Sigmoid colon (tissue), 7 donors: ENCODE measurements around the gene PROC. TPM values are rescaled to one million over a fixed set of nuclear protein-coding genes. Genes with fewer than 3 reads are reported as not detected.

Experiments
- DNase-seq: peaks from one replicate; pipeline ENCODE4 v3.0.0-alpha.2; 2019
- H3K27ac ChIP-seq, 4 donors: fragments of 200-600 bp; sonication (generic); one replicate each; pipeline ENCODE4 v1.5.1; 2016 to 2019; ENCODE audit warnings: mild to moderate bottlenecking in 1 of 4
- H3K27me3 ChIP-seq, 3 donors: fragments of 200-600 bp; sonication (generic); one replicate each; pipeline ENCODE4 v1.5.1; 2019; ENCODE audit warnings: mild to moderate bottlenecking in 1 of 3
- H3K36me3 ChIP-seq, 4 donors: fragments of 200-600 bp; sonication (generic); one replicate each; pipeline ENCODE4 v1.5.1; 2016 to 2019
- H3K4me1 ChIP-seq, 4 donors: fragments of 200-600 bp; sonication (generic); one replicate each; pipeline ENCODE4 v1.5.1; 2017 to 2019
- H3K4me3 ChIP-seq, 4 donors: fragments of 200-600 bp; sonication (generic); one replicate each; pipeline ENCODE4 v1.5.1; 2017 to 2019; ENCODE audit warnings: mild to moderate bottlenecking in 2 of 4, moderate library complexity in 1 of 4
- H3K9me3 ChIP-seq, 4 donors: fragments of 200-600 bp in 3 of 4; sonication (generic) in 3 of 4; one replicate each; pipeline versions ENCODE4 v1.5.1 to v1.6.1; 2013 to 2019
- EP300 ChIP-seq, 4 donors: sonication (generic); formaldehyde crosslinking; IDR thresholded peaks; one replicate each; pipeline ENCODE4 v1.6.1; 2017; ENCODE audit warnings: antibody characterized with exemption in 4 of 4
- POLR2A ChIP-seq, 2 donors: fragments of 450-650 bp; IDR thresholded peaks; one replicate each; pipeline ENCODE4 v1.6.1; 2016; ENCODE audit warnings: antibody characterized with exemption in 2 of 2, mild to moderate bottlenecking in 2 of 2, moderate library complexity in 2 of 2
- POLR2AphosphoS5 ChIP-seq, 4 donors: sonication (generic); formaldehyde crosslinking; IDR thresholded peaks; one replicate each; pipeline ENCODE4 v1.6.1; 2017; ENCODE audit warnings: antibody characterized with exemption in 4 of 4
- WGBS, 2 donors: extraction: QIAGEN DNeasy Blood & Tissue Kit; methylation state at CpG; one replicate each; pipeline ENCODE4 v1.1.7; 2013; 5-methylcytosine and 5-hydroxymethylcytosine counted together
- intact Hi-C: fragments of 100-400 bp; cut with DNase I; formaldehyde crosslinking; loops from one replicate; pipeline ENCODE4 v1.15.1; 2023
- polyA plus RNA-seq, 3 donors: library from polyadenylated mRNA; stranded (reverse); fragments of 200-250 nt; gene quantifications; one replicate each; pipeline ENCODE4 v1.2.3, GENCODE V29; 2013
- total RNA-seq, 4 donors: library from RNA; depleted of rRNA; stranded (reverse); fragments of >200 nt; gene quantifications; one replicate each; pipeline ENCODE4 v1.1.0, GENCODE V29; 2016
- TF ChIP-seq, protein P1 (sequence below), 4 experiments: fragments of 450-650 bp in 3 of 4; fragments of 200-600 bp in 1 of 4; IDR thresholded peaks; one replicate each; pipeline ENCODE4 v1.5.1; 2016 to 2019; ENCODE audit warnings: antibody characterized with exemption in 4 of 4, mild to moderate bottlenecking in 3 of 4, moderate library complexity in 2 of 4
- donor health status: healthy with polysubstance abuse.
- donor health status: Bipolar disorder and iron deficiency.
- donor health status: healthy.

The PROC gene
- total and polyA plus RNA-seq, 7 donors = 1.4 to 7.8 (median 1.8) TPM; not detected in 4

DNA sequence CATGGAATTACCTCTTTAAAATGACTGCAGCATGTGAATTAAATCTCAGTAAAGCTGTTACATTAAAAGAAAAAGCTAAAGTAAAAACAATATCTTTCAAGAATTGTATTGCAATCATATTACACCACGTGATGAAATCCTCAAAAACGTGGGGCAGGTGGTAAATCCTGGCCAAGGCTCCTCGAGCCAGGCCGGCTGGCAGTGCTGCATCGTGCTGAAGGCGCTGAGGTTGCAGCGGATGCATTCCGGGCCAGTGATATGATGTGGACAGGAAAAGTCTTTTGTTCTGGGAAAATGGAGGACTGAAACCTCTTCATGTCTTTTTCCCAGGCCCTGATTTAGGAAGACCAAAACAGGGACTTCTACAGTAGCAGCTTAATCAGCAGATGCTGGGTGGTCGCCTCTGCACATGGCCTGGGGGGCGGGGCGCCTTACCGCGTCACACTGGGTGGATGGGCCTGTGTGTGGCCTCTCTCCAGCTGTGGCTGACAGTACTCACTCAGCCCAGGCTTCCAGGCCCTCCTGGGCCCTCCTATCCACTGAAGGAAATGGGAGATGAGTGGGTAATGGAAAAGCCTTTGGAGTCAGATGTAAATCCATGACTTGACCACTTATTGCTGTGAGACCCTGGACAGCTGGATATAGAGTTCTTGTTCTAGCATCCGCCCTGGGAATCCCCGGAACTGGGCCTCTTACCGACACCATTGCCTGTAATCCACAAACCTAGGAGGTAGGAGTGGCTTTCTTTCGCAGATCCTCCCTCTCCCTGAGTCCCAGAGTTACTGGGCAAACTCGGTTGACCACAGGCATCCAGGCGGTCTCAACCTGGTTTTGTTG lies 45.1 kb downstream of the PROC start:
- Histone ChIP-seq H3K4me3 (no peak overlapping the region), H3K9me3 (no peaks in the 10 kb centered on the region), H3K27ac (no peak overlapping the region), H3K4me1 (no peaks in the 10 kb centered on the region), H3K36me3 (peaks cover 0 to 1% (median 0%) of the 10 kb centered on the region in 4 donors), H3K27me3 (no peaks in the 10 kb centered on the region)
- 83 to 90% methylated on average over 19 of the region's 19 CpGs for WGBS, 2 donors
- DNase-seq = no peak
- intact Hi-C loops = no loop called here
- TF ChIP-seq, protein P1, sequence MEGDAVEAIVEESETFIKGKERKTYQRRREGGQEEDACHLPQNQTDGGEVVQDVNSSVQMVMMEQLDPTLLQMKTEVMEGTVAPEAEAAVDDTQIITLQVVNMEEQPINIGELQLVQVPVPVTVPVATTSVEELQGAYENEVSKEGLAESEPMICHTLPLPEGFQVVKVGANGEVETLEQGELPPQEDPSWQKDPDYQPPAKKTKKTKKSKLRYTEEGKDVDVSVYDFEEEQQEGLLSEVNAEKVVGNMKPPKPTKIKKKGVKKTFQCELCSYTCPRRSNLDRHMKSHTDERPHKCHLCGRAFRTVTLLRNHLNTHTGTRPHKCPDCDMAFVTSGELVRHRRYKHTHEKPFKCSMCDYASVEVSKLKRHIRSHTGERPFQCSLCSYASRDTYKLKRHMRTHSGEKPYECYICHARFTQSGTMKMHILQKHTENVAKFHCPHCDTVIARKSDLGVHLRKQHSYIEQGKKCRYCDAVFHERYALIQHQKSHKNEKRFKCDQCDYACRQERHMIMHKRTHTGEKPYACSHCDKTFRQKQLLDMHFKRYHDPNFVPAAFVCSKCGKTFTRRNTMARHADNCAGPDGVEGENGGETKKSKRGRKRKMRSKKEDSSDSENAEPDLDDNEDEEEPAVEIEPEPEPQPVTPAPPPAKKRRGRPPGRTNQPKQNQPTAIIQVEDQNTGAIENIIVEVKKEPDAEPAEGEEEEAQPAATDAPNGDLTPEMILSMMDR (IDR thresholded peaks at IDR 0.05) = no peak
- no peak for TF ChIP-seq POLR2A (IDR thresholded peaks at IDR 0.05)

DNA sequence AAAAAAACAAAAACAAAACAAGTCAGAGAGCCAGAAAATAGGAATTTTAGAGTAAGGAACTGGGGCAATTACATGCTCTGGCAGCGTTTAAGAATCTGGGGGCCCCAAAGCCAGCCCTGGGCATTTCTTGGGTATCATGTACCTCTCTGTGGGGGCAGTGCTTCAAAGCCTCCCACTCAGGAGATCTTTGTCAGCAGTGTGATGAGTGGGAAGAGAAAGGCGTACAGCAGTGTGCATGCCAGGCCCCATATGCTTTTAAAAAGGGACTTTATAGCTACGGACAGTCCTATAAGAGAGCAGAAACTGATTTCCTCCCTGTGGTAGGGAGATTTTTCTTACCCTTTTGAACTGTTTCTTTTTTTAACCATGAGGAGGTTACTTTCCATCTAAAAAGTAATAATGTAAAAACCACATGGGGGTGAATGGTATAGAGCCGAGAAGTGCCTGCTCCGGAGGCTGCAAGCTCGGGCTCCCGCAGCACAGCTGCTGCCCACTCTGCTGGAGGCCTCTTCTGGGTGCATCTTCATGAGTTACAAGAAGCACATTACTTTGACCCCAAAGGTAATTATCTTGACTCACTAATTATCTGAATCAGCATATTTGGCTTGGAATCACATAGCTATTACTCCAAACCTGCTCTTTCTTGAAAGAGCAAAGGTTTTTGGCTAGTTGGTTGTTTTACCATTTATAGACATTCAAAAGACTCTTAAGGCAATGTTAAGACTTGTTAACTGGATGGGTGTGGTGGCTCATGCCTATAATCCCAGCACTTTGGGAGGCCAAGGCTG lies 46.4 kb downstream of the PROC start:
- intact Hi-C loops = no loop called here
- no peaks in the 10 kb centered on the region for H3K4me1 ChIP-seq
- TF ChIP-seq, protein P1 (IDR thresholded peaks at IDR 0.05) = no peak
- no peak for TF ChIP-seq POLR2A (IDR thresholded peaks at IDR 0.05)
- no peak for TF ChIP-seq POLR2AphosphoS5 (IDR thresholded peaks at IDR 0.05)
- TF ChIP-seq EP300 (IDR thresholded peaks at IDR 0.05) = no peak
- no peaks in the 10 kb centered on the region for H3K27me3 ChIP-seq
- no peak overlapping the region for H3K4me3 ChIP-seq
- H3K27ac ChIP-seq = no peak overlapping the region
- 88 to 96% methylated on average over 7 of the region's 7 CpGs for WGBS, 2 donors
- H3K9me3 ChIP-seq = no peaks in the 10 kb centered on the region
- no peak for DNase-seq
- peaks cover 0 to 14% (median 0%) of the 10 kb centered on the region in 4 donors for H3K36me3 ChIP-seq

DNA sequence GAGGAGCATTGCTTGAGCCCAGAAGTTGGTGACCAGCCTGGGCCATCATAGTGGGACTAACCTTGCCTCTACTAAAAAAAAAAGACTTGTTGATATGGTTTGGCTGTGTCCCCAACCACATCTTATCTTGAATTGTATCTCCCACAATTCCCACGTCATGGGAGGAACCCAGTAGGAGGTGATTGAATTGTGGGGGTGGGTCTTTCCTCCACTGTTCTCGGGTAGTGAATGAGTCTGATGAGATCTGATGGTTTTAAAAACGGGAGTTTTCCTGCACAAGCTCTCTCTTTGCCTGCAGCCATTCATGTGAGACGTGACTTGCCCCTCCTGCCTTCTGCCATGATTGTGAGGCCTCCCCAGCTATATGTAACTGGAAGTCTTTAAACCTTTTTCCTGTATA lies 47.0 kb downstream of the PROC start:
- intact Hi-C loops = no loop called here

DNA sequence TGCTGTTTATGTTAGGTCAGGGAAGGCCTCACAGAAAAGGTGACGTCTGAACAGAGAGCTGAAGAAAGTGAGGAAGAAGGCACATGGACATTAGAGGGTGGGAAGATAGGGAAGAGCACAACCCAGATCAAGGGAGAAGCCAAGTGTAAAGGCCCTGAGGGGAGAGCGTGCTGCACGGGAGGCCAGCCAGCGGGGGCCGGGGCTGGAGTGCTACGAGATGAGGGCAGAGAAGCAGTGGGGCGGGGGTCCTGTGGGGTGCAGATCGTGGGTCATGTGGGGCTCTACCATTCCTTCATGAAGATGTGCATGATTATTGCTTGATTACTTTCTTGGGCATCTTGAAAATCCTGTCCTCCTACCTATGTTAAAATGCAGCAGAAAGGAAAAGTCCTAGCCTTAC lies 50.8 kb downstream of the PROC start:
- TF ChIP-seq POLR2A (IDR thresholded peaks at IDR 0.05) (no peak), EP300 (IDR thresholded peaks at IDR 0.05) (no peak)
- TF ChIP-seq, protein P1 (IDR thresholded peaks at IDR 0.05) = no peak
- WGBS, 2 donors = 84 to 86% methylated on average over 8 of the region's 8 CpGs
- Histone ChIP-seq H3K27me3 (no peaks in the 10 kb centered on the region), H3K9me3 (no peaks in the 10 kb centered on the region), H3K4me3 (no peak overlapping the region), H3K27ac (no peak overlapping the region), H3K36me3 (peaks cover 0 to 18% (median 0%) of the 10 kb centered on the region in 4 donors), H3K4me1 (no peaks in the 10 kb centered on the region)
- intact Hi-C loops = no loop called here
- no peak for DNase-seq

More for the DNA sequence above, 47.0 kb downstream of the PROC start:
- H3K4me3 ChIP-seq = no peak overlapping the region
- TF ChIP-seq, protein P1 (IDR thresholded peaks at IDR 0.05) = no peak
- TF ChIP-seq POLR2A (IDR thresholded peaks at IDR 0.05) = no peak
- TF ChIP-seq EP300 (IDR thresholded peaks at IDR 0.05) = no peak
- no peak for TF ChIP-seq POLR2AphosphoS5 (IDR thresholded peaks at IDR 0.05)
- H3K27me3 ChIP-seq = no peaks in the 10 kb centered on the region
- H3K9me3 ChIP-seq = no peaks in the 10 kb centered on the region
- DNase-seq = no peak
- peaks cover 0 to 18% (median 0%) of the 10 kb centered on the region in 4 donors for H3K36me3 ChIP-seq
- no peak overlapping the region for H3K27ac ChIP-seq
- WGBS, 2 donors = 76 to 82% methylated on average over 4 of the region's 4 CpGs
- no peaks in the 10 kb centered on the region for H3K4me1 ChIP-seq
